SK-MEL-5 (cell line): ENCODE data around the gene C19orf85. TPM values are rescaled to one million over a fixed set of nuclear protein-coding genes. Genes with fewer than 3 reads are reported as not detected.
"Not testable (repeated sequence)": the region's sequence is repeated elsewhere in the genome, so short reads cannot be mapped to it uniquely, and the experiment has no call there.

Source experiments
- DNase-seq: peaks from one replicate; pipeline ENCODE4 v3.0.0-alpha.2; 2016; ENCODE audit warnings: low read depth, low spot score
- in situ Hi-C: cut with HindIII; loops from 2 replicates; pipeline ENCODE4 v1.10.0; 2016; ENCODE audit warnings: low sequenced_read_pairs, high pct_unique_total_duplicates, low pct_unique_long_range_greater_than_20kb
- total RNA-seq: library from RNA; depleted of rRNA; stranded (reverse); fragments of >200 nt; shearing (Covaris generic); gene quantifications from 2 replicates; pipeline ENCODE4 v1.2.3, GENCODE V29; 2014; rRNA removed

The C19orf85 gene
- total RNA-seq, 1 experiment from 2014 or later, result not detected

DNA sequence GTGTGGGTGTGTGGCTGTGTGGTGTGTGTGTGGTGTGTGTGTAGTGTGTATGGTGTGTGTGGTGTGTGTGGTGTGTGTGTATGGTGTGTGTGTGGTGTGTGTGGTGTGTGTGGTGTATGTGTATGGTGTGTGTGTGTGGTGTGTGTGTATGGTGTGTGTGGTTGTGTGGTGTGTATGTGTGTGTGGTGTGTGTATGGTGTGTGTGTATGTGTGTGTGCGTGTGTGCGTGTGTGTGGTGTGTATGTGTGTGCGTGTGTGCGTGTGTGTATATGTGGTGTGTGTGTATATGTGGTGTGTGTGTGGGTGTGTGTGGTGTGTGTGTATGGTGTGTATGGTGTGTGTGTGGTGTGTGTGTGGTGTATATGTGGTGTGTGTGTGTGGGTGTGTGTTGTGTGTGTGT is 29.5 kb downstream of the C19orf85 start:
- no peak for DNase-seq
- in situ Hi-C loops, result no loop called here

DNA sequence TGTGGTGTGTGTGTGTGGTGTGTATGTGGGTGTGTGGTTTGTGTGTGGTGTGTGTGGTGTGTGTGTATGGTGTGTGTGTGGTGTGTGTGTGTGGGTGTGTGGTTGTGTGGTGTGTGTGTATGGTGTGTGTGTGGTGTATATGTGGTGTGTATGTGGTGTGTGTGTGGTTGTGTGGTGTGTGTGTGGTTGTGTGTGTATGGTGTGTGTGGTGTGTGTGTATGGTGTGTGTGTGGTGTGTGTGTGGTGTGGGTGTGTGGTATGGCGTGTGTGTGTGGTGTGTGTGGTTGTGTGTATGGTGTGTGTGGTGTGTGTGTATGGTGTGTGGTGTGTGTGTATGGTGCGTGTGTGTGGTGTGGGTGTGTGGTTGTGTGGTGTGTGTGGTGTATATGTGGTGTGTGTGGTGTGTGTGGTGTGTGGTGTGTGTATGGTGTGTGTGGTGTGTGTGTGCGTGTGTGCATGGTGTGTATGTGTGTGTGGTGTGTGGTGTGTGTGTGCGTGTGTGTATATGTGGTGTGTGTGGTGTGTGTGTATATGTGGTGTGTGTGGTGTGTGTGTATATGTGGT is 30.1 kb downstream of the C19orf85 start:
- DNase-seq, result no peak
- in situ Hi-C loops, result no loop called here

DNA sequence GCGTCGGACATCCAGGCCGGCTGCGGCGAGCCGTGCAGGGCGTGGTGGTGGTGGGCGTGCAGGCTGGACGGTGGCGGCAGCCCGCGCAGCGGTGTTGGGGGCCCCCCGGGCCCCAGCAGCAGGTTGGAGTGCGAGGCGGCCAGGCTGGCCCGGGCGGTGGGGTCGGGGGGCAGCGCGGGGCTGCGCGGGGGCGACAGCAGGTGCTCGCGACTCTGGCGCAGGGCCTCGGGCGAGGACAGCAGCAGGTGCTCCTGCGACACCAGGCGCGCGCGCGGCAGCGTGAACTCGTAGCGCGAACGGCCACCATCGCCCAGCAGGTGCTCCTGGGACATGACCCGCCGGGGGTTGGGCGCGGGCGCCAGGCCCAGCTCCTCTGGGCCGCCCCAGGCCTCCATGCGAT is 31.3 kb downstream of the C19orf85 start:
- in situ Hi-C loops, result no loop called here
- no peak for DNase-seq

DNA sequence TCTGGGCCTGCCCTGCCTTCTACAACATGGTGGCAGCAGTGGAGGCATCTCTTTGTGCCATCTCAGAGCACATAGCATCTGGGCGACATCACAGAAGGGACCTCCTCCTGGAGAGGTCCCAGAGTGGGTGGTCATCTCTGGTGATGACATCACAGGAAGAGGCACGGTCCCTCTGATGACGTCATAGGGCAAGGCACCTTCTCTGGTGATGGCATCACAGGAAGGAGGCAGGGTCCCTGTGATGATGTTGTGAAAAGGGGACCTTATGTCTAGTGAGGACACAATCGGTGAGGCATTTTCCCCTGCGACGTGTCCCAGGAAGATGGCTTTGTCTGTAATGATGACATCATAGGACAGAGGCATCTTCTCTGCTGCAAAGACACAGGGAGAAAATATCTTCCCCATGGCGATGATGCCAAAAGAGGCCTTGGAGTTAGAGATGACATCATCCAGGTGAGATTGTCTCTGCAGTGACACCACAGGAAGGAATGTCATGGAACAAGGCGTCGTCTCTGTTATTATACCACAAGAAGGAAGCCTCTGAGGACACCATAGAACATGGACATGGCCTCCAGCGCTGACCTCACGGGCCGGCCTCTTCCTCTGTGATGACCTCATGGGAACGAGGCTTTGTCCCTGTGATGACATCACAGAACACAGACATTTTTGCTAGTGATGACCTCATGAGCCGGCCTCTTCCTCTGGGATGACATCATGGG is 32.2 kb downstream of the C19orf85 start:
- in situ Hi-C loops, result no loop called here
- DNase-seq, result no peak

DNA sequence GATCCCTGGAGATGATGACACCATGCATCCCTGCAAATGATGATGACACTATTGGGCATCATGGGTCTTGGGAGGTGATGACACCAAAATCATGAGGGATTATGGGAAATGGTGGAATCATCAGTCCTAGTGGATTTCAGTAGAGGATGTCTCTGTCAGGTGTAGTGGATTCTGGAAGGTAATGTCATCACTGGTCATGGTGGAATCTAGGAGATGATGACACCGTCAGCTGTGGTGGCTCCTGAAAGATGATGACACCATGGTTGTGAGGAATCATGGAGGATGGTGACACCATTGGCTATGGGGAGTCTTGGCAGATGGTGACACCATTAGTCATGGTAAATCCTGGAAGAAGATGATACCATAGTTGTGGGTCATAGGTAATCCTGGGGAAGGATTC is 33.4 kb downstream of the C19orf85 start:
- DNase-seq, result no peak
- in situ Hi-C loops, result no loop called here

DNA sequence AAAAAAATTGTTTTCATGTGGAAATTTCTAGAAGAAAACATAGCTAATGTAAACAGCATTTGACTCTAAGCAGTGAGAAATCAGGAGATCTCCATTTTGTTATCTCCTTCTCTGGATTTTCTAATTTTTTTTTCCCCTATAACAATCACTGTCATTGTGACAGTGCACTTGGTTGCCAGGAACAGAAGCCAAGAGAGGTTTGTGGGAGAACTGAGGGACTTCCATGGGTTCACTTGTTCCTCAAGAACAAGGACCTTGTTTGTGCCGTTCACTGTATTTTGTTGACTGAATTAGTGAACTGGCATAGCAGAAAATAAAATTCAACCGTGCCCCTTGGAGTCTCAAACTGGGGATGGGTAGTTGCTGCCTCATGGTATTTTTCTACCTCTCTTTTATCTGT is 38.5 kb downstream of the C19orf85 start:
- in situ Hi-C loops, result no loop called here

DNA sequence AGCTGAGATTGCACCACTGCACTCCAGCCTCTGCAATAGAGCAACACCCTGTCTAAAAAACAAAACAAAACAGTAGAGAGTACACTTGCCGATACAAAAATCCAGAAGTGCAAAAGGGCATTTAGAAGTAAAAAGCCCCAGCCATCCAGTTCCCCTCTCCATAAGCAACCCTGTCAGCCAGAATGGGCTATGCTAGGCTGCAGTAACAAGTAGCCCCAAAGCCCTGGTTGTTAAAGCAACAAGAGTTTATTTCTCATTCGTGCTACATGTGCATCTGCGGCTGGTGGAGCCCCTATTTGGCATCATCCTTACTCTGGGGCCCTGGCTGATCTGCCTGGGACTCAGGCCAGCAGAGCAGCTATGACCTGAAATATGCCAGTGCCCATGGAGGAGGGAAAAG is 40.0 kb downstream of the C19orf85 start:
- in situ Hi-C loops, result no loop called here
- DNase-seq, result no peak

More for the DNA sequence above, 38.5 kb downstream of the C19orf85 start:
- DNase-seq, result peak; percentile 92

DNA sequence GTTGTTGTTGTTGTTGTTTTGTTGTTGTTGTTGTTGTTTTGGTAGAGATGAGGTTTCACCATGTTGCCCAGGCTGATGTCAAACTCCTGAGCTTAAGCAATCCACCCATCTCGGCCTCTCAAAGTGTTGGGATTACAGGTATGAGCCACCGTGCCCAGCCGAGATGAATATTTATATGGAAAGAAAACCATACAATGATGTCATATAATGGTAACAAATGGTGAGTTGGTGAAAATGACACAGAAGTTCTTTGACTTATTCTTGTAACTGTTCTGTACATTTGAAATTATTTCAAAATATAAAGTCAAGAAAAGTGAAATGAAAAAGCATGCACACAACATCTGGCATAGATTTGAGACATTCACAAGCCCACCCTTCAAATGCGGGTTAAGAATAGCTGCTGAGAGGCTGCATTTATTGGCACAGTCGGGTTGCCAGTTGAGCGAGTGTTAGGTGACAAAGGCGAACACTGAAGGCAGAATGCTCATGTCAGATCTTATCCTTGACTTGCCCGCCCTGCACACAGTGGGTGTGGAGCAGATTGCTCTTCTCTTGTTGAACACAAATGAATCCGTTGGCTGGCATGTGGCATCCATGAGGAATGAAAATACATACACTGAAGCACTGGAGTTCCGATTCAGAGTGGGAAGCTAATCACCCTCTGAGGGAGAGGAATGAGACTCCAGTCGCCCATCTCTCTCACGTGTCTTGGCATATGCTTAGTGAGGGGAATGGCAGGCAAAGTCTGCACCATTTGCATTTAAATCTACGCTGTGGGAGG is 41.1 kb downstream of the C19orf85 start:
- no peak for DNase-seq
- in situ Hi-C loops, result no loop called here

DNA sequence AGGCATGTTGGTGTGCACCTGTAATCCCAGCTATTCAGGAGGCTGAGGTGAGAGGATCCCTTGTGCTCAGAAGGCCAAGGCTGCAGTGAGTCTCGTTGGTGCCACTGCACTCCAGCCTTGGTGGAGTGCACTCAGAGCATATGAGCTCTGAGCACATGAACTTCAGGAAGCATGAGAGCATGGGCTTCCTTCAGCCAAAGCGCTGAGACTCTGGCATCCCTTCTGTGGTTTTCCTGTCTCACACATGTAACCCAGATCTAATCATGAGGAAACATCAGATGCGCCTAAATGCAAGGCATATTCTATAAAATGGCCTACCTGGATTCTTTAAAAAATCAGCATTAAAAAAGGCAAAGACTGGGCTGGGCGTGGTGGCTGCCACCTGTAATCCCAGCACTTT is 43.3 kb downstream of the C19orf85 start:
- DNase-seq, in situ Hi-C loops: not testable (repeated sequence)

DNA sequence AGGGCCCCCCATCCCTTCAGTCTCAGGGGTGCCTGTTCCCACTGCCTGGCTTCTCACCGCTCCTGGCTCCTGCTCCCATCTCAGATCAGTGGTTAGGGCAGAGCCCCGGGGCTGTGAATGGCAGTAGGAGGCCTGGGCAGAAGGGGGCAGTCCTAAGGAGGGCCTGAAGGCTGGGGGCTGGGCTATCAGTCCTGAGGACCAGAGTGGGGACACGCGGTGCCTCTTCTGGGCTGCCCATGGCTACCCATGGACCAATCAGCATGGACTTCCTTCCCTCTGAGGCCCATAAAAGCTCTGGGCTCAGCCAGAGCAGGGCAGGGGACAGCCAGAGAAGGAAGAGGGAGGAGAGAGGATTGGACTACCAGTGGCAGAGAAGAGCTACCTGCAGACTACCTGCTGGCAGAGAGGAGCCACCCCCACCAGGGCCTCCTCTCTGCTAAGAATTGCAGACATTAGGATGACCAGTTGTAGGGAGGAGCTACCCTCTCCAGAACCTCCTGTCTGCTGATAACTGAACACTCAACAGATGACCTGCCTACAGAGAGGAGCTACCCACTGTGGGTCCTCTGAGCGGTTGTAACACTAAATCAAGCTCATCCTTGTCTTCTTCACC is 44.8 kb downstream of the C19orf85 start:
- DNase-seq, result no peak
- in situ Hi-C loops, result no loop called here

DNA sequence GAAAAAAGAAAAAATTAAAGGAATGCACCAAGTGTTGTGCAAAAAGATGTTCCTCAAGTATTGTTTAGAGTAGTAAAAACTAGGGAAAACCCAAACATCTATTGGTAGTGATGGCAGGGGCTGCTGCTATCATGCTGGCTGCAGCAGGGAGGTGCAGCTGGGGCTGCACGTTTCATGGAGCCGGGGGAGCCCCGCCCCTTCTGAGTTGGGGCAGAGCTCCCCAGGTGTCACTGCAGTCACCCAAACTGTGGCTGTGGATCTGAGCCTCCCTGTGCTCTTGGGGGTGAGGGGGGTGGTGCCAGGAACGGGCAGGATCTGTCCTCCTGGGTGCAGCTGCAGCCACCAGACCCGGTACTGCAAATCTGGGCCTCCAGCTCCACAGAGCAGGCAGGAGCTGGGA is 45.4 kb downstream of the C19orf85 start:
- in situ Hi-C loops, result no loop called here
- DNase-seq, result no peak

DNA sequence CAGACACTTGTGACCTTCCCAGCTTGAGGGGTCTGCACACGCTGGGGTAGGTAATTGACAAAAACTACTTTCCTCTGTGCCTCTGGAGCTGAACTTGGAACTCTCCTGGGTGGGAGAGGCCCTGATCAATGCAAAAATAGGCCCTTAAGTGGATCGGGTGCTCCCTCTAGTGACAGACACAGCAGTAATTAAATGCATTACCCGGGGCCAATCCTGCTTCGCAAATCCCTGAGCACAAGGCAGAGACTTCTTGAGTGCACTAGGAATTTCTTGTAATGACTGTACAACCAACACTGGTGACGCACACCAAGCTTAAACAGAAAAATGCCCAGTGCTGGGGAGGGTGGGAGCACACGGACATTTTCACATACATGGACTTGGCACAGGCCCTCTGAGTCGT is 46.4 kb downstream of the C19orf85 start:
- DNase-seq, result peak; percentile 88
- in situ Hi-C loops, result no loop called here

Other genes starting within 250 kb of the C19orf85 start
- gene TMEM86B, start 236.0 kb downstream of the C19orf85 start, total RNA-seq, result 0.21 and 0.55 TPM in 2 replicates
- gene PPP6R1, start 205.7 kb downstream of the C19orf85 start, total RNA-seq, result 33.7 and 44.3 TPM in 2 replicates
- gene HSPBP1, start 184.6 kb downstream of the C19orf85 start, total RNA-seq, result 33.7 and 39.7 TPM in 2 replicates
- gene BRSK1, start 180.8 kb downstream of the C19orf85 start, total RNA-seq, result 3.3 and 3.5 TPM in 2 replicates
- gene TMEM150B, start 139.4 kb downstream of the C19orf85 start, total RNA-seq, result not detected in 2 replicates
- 5.2 and 7.5 TPM in 2 replicates for gene KMT5C, start 124.9 kb downstream of the C19orf85 start, total RNA-seq
- 0.16 and 0.42 TPM in 2 replicates for gene COX6B2, start 110.0 kb downstream of the C19orf85 start, total RNA-seq
- not detected in 2 replicates for gene GARIN5B, start 101.5 kb downstream of the C19orf85 start, total RNA-seq
- gene IL11, start 94.3 kb downstream of the C19orf85 start, total RNA-seq, result not detected in 2 replicates
- not detected in 2 replicates for gene TMEM190, start 87.9 kb downstream of the C19orf85 start, total RNA-seq
- gene TMEM238, start 80.5 kb downstream of the C19orf85 start, total RNA-seq, result 0.51 TPM in 1 of 2 replicates, not detected in the other
- gene RPL28, start 78.8 kb downstream of the C19orf85 start, total RNA-seq, result 394 and 461 TPM in 2 replicates
- gene UBE2S, start 57.0 kb downstream of the C19orf85 start, total RNA-seq, result 269 and 276 TPM in 2 replicates
- gene SHISA7, start 21.5 kb downstream of the C19orf85 start, total RNA-seq, result not detected in 2 replicates
- gene ISOC2, start 3.1 kb downstream of the C19orf85 start, total RNA-seq, result 79.2 and 90.6 TPM in 2 replicates
- 0.71 and 3.1 TPM in 2 replicates for gene ZNF628, start 11.9 kb upstream of the C19orf85 start, total RNA-seq
- 11.8 TPM in 2 replicates for gene NAT14, start 20.4 kb upstream of the C19orf85 start, total RNA-seq
- gene SSC5D, start 23.7 kb upstream of the C19orf85 start, total RNA-seq, result 0.05 TPM in 1 of 2 replicates, not detected in the other
- not detected in 2 replicates for gene SBK2, start 72.4 kb upstream of the C19orf85 start, total RNA-seq
- not detected in 2 replicates for gene SBK3, start 80.8 kb upstream of the C19orf85 start, total RNA-seq
- 2.4 and 3.8 TPM in 2 replicates for gene ZNF579, start 116.1 kb upstream of the C19orf85 start, total RNA-seq
- 1.9 and 5.3 TPM in 2 replicates for gene FIZ1, start 134.8 kb upstream of the C19orf85 start, total RNA-seq
- 4.7 and 5.5 TPM in 2 replicates for gene ZNF524, start 135.5 kb upstream of the C19orf85 start, total RNA-seq
- 0.69 and 0.85 TPM in 2 replicates for gene ZNF865, start 140.9 kb upstream of the C19orf85 start, total RNA-seq
- gene ZNF784, start 159.8 kb upstream of the C19orf85 start, total RNA-seq, result 1.7 and 1.8 TPM in 2 replicates
- 2.8 and 4.0 TPM in 2 replicates for gene ZNF580, start 176.3 kb upstream of the C19orf85 start, total RNA-seq
- gene ZNF581, start 178.9 kb upstream of the C19orf85 start, total RNA-seq, result 10.6 and 15.3 TPM in 2 replicates
- 8.3 and 10.1 TPM in 2 replicates for gene CCDC106, start 183.5 kb upstream of the C19orf85 start, total RNA-seq
- gene U2AF2, start 190.3 kb upstream of the C19orf85 start, total RNA-seq, result 131 and 139 TPM in 2 replicates
- gene EPN1, start 210.5 kb upstream of the C19orf85 start, total RNA-seq, result 25.3 and 29.0 TPM in 2 replicates